DND-41 (cell line): Measurements from ENCODE around the gene NRXN2.

Experiments
- CTCF ChIP-seq: IDR thresholded peaks from 2 replicates; pipeline ENCODE4 v1.5.1; 2012; ENCODE audit warnings: borderline replicate concordance, low read length, moderate library complexity, mild to moderate bottlenecking; ENCODE audit not compliant: poor library complexity, severe bottlenecking; ENCODE audit errors: extremely low read depth
- EZH2 ChIP-seq: IDR thresholded peaks from 3 replicates; pipeline ENCODE4 v1.6.1; 2012; ENCODE audit warnings: borderline replicate concordance, low read depth, mild to moderate bottlenecking, moderate library complexity, low read length, inconsistent platforms; ENCODE audit not compliant: severe bottlenecking

GRCh38 chr11:64594159-64594939, 128.6 kb downstream of the NRXN2 start:
- TF ChIP-seq CTCF, result no peak
- no peak for TF ChIP-seq EZH2
